ENCODE results near the gene TLR7. TPM values are rescaled to one million over a fixed set of nuclear protein-coding genes. Genes with fewer than 3 reads are reported as not detected.
A peak's percentile ranks its signal among the peaks of the same experiment; 100 is the strongest.

Gene TLR7
- total and polyA plus RNA-seq, 2 donors (not counting 1 experiment from before 2014, with no cell fraction given) = not detected

DNA sequence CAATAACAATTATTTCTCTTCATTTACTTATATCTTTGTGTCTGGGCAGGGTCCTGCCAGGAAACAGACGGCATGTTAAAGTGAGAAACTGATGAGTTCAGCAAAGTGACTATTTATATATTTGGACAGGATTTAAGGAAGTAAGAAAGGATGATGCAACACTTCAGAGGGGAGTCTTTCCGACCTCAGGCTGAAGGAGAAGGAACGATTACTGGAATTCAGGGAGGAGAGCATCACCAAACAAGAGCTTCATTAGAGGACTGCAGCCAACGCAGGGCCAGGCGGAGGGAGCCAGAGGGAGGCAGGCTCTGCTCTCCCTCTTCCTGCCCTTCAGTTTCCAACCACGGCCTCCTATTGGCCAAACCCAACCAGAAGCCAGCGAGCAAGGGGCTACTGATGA is 1.5 kb upstream of the TLR7 start:
- Histone ChIP-seq H2AFZ (ENCODE audit: low read length) (no peak overlapping the region), H3K36me3 (ENCODE audit: control insufficient read depth, insufficient read depth, low read length) (no peaks in the 10 kb centered on the region), H3K27ac (ENCODE audit: insufficient read depth, low read length) (no peak overlapping the region), H3K4me1 (ENCODE audit: control insufficient read depth, extremely low read depth, insufficient read depth, low read length) (no peaks in the 10 kb centered on the region), H3K4me3 (replicated peaks in 1 of 4; ENCODE audit: control extremely low read depth in 1 of 4, insufficient read depth in 1 of 4, low read depth in 3 of 4, low read length in 4 of 4) (no peak overlapping the region), H3K9me3 (ENCODE audit: control insufficient read depth, insufficient read depth, low read depth, low read length) (no peaks in the 10 kb centered on the region), H3K4me2 (ENCODE audit: extremely low read depth, insufficient read depth, low read length) (no peak overlapping the region), H3K79me2 (ENCODE audit: control insufficient read depth, insufficient read depth, low read length) (no peaks in the 10 kb centered on the region), H4K20me1 (ENCODE audit: control insufficient read depth, extremely low read depth, insufficient read depth, low read length) (no peaks in the 10 kb centered on the region), H3K27me3 (ENCODE audit: control insufficient read depth, insufficient read depth, low read length) (no peaks in the 10 kb centered on the region), H3K9ac (ENCODE audit: insufficient read depth, low read length) (no peak overlapping the region)
- TF ChIP-seq, protein P1, sequence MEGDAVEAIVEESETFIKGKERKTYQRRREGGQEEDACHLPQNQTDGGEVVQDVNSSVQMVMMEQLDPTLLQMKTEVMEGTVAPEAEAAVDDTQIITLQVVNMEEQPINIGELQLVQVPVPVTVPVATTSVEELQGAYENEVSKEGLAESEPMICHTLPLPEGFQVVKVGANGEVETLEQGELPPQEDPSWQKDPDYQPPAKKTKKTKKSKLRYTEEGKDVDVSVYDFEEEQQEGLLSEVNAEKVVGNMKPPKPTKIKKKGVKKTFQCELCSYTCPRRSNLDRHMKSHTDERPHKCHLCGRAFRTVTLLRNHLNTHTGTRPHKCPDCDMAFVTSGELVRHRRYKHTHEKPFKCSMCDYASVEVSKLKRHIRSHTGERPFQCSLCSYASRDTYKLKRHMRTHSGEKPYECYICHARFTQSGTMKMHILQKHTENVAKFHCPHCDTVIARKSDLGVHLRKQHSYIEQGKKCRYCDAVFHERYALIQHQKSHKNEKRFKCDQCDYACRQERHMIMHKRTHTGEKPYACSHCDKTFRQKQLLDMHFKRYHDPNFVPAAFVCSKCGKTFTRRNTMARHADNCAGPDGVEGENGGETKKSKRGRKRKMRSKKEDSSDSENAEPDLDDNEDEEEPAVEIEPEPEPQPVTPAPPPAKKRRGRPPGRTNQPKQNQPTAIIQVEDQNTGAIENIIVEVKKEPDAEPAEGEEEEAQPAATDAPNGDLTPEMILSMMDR (conservative IDR thresholded peaks at IDR 0.05 in 1 of 2, IDR thresholded peaks at IDR 0.05 in 1 of 2; ENCODE audit: low read depth in 1 of 2, low read length in 2 of 2) = no peak
- peak in 1 of 2 donors; percentile 27 for DNase-seq (ENCODE audit: low read depth in 2 of 2)

DNA sequence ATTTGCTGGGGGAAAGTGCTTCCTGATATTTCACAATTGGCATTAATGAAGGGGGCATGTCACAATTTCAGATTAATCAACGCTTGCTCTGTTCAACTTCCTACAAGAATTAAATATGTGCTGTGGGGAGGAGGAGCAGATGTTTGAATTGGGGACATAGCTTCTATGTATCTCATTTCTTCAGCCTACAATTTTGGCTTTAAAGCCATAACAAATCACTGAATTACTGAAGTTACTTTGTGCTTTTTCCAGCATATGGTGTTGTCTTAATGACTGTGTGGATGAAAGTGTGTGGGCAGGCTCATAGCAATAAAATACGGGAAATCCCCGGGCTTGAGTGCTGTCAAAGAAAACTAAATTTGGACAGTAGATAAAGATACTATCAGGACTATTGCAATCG is 813 bp downstream of the TLR7 start:
- H4K20me1 ChIP-seq (ENCODE audit: control insufficient read depth, extremely low read depth, insufficient read depth, low read length) = no peaks in the 10 kb centered on the region
- no peak for DNase-seq (ENCODE audit: low read depth in 2 of 2)
- H3K4me2 ChIP-seq (ENCODE audit: extremely low read depth, insufficient read depth, low read length) = no peak overlapping the region
- no peaks in the 10 kb centered on the region for H3K36me3 ChIP-seq (ENCODE audit: control insufficient read depth, insufficient read depth, low read length)
- H3K4me3 ChIP-seq (replicated peaks in 1 of 4; ENCODE audit: control extremely low read depth in 1 of 4, insufficient read depth in 1 of 4, low read depth in 3 of 4, low read length in 4 of 4) = no peak overlapping the region
- no peak overlapping the region for H2AFZ ChIP-seq (ENCODE audit: low read length)
- H3K9ac ChIP-seq (ENCODE audit: insufficient read depth, low read length) = no peak overlapping the region
- H3K27ac ChIP-seq (ENCODE audit: insufficient read depth, low read length) = no peak overlapping the region
- H3K27me3 ChIP-seq (ENCODE audit: control insufficient read depth, insufficient read depth, low read length) = no peaks in the 10 kb centered on the region
- H3K79me2 ChIP-seq (ENCODE audit: control insufficient read depth, insufficient read depth, low read length) = no peaks in the 10 kb centered on the region
- TF ChIP-seq EZH2 (IDR thresholded peaks at IDR 0.05; ENCODE audit: low read length, missing control alignments) = no peak
- TF ChIP-seq, protein P1 (conservative IDR thresholded peaks at IDR 0.05 in 1 of 2, IDR thresholded peaks at IDR 0.05 in 1 of 2; ENCODE audit: low read depth in 1 of 2, low read length in 2 of 2) = no peak
- H3K4me1 ChIP-seq (ENCODE audit: control insufficient read depth, extremely low read depth, insufficient read depth, low read length) = no peaks in the 10 kb centered on the region
- no peaks in the 10 kb centered on the region for H3K9me3 ChIP-seq (ENCODE audit: control insufficient read depth, insufficient read depth, low read depth, low read length)

DNA sequence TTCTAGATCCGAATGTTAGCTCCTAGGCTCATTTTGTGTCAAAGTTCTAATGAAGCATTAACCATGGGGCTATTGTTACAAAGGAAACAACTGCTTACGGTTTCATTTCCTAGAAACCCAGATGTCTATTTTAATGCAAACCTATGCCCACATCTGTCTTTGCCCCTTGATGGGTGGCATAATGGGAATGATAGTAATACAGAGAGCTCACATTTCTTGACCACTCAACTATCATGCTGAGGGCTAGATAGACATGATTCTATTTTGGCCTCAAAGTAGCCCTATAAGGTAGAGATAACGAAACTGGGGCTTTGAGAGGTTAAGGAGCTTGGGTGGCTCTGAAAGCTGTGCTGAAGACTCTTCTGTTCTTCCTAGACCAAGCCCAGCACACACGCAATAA is 1.9 kb downstream of the TLR7 start:
- no peak overlapping the region for H3K27ac ChIP-seq (ENCODE audit: insufficient read depth, low read length)
- H3K4me1 ChIP-seq (ENCODE audit: control insufficient read depth, extremely low read depth, insufficient read depth, low read length) = no peaks in the 10 kb centered on the region
- no peak for DNase-seq (ENCODE audit: low read depth in 2 of 2)
- H3K4me2 ChIP-seq (ENCODE audit: extremely low read depth, insufficient read depth, low read length) = no peak overlapping the region
- H3K36me3 ChIP-seq (ENCODE audit: control insufficient read depth, insufficient read depth, low read length) = no peaks in the 10 kb centered on the region
- no peaks in the 10 kb centered on the region for H3K9me3 ChIP-seq (ENCODE audit: control insufficient read depth, insufficient read depth, low read depth, low read length)
- H4K20me1 ChIP-seq (ENCODE audit: control insufficient read depth, extremely low read depth, insufficient read depth, low read length) = no peaks in the 10 kb centered on the region
- no peaks in the 10 kb centered on the region for H3K27me3 ChIP-seq (ENCODE audit: control insufficient read depth, insufficient read depth, low read length)
- H3K4me3 ChIP-seq (replicated peaks in 1 of 4; ENCODE audit: control extremely low read depth in 1 of 4, insufficient read depth in 1 of 4, low read depth in 3 of 4, low read length in 4 of 4) = no peak overlapping the region
- TF ChIP-seq, protein P1 (conservative IDR thresholded peaks at IDR 0.05 in 1 of 2, IDR thresholded peaks at IDR 0.05 in 1 of 2; ENCODE audit: low read depth in 1 of 2, low read length in 2 of 2) = no peak
- TF ChIP-seq EZH2 (IDR thresholded peaks at IDR 0.05; ENCODE audit: low read length, missing control alignments) = no peak
- H3K79me2 ChIP-seq (ENCODE audit: control insufficient read depth, insufficient read depth, low read length) = no peaks in the 10 kb centered on the region
- no peak overlapping the region for H2AFZ ChIP-seq (ENCODE audit: low read length)
- no peak overlapping the region for H3K9ac ChIP-seq (ENCODE audit: insufficient read depth, low read length)
